ENCODE results near the gene SH2D3A. TPM values are rescaled to one million over a fixed set of nuclear protein-coding genes. Genes with fewer than 3 reads are reported as not detected.

Gene SH2D3A
- 11.4 TPM for total RNA-seq
- polyA plus RNA-seq: 5.5 TPM

GRCh38 chr19:6767357-6768235 is at the start of gene SH2D3A:
TSS of gene SH2D3A (minus strand) at chr19:6767435. CDS start at chr19:6763748, 3,687 bp downstream.
- H3K36me3 ChIP-seq (ENCODE audit: insufficient read depth): no peaks in the 10 kb centered on the region
- peak; percentile 84 for DNase-seq (ENCODE audit: extremely low spot score)
- H3K27ac ChIP-seq (ENCODE audit: low read depth): peak within 1 kb of the TSS; percentile 7
- no peaks in the 10 kb centered on the region for H3K4me1 ChIP-seq (ENCODE audit: insufficient read depth)
- H3K4me3 ChIP-seq (ENCODE audit: low read depth, low read length): peak within 1 kb of the TSS; percentile 30
- WGBS: 2% methylated on average over 47 of the region's 47 CpGs

DNA sequence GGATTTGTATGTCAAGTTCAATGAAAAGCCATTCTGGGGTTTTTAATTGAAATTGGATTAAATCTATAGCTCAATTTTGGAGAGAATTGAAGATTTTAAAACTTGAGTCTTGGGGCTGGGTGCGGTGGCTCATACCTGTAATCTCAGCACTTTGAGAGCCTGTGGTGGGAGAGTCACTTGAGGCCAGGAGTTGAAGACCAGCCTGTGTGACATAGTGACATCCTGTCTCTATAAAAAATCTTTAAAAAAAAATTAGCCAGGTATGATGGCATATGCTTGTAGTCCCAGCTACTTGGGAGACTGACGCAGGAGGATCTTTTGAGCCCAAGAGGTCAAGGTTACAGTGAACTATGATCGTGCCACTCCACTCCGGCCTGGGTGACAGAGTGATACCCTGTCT is 46.4 kb upstream of the SH2D3A start:
- Histone ChIP-seq H3K27ac (ENCODE audit: low read depth) (no peak overlapping the region), H3K36me3 (ENCODE audit: insufficient read depth) (no peaks in the 10 kb centered on the region), H3K4me3 (ENCODE audit: low read depth, low read length) (no peak overlapping the region), H3K4me1 (ENCODE audit: insufficient read depth) (no peaks in the 10 kb centered on the region)
- 76% methylated on average over 4 of the region's 4 CpGs for WGBS
- DNase-seq (ENCODE audit: extremely low spot score): no peak

DNA sequence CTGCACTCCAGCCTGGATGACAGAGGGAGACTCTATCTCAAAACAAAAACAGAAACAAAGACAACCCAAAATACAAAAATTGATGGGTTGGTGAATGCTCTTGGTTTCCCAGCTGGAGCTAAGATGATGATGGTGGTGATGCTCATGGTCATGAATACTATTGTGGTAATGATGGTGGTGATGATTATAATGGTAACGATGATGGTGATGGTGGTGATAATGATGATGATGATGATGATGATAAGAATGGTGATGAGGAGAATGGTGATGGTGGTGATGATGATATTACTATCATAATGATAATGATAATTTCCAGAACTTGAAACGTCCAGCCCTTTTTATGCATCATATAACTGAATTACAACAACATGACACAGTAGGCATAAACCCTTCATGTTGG is 45.4 kb upstream of the SH2D3A start:
- H3K36me3 ChIP-seq (ENCODE audit: insufficient read depth): no peaks in the 10 kb centered on the region
- 88% methylated on average over 2 of the region's 2 CpGs for whole genome bisulfite sequencing
- no peak overlapping the region for H3K27ac ChIP-seq (ENCODE audit: low read depth)
- no peak overlapping the region for H3K4me3 ChIP-seq (ENCODE audit: low read depth, low read length)
- H3K4me1 ChIP-seq (ENCODE audit: insufficient read depth): no peaks in the 10 kb centered on the region
- no peak for DNase-seq (ENCODE audit: extremely low spot score)

DNA sequence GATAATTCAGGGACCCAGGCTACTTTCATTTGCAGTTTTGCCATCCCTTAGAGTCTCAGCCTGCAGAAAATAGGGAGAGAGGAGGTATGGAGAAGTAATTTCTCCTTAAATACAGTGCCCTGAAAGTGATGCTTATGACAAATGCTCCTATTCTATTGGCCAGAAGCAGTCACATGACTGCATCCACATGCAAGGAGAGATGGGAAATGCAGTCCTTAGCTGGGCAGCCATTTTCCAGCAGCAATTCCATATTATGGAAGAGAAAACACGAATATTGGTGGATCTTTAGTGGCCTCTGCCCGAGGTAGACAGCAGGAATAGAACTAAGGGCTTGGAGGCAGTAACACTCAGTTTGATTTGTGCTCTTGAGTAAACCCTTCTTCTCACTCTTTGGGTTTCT is 44.7 kb upstream of the SH2D3A start:
- 32% methylated on average over 2 of the region's 2 CpGs for WGBS
- Histone ChIP-seq H3K36me3 (ENCODE audit: insufficient read depth) (no peaks in the 10 kb centered on the region), H3K4me1 (ENCODE audit: insufficient read depth) (no peaks in the 10 kb centered on the region), H3K27ac (ENCODE audit: low read depth) (no peak overlapping the region), H3K4me3 (ENCODE audit: low read depth, low read length) (no peak overlapping the region)
- no peak for DNase-seq (ENCODE audit: extremely low spot score)

GRCh38 chr19:6811378-6811777 is 44.1 kb upstream of the SH2D3A start:
- WGBS: 86% methylated on average over 3 of the region's 3 CpGs
- H3K36me3 ChIP-seq (ENCODE audit: insufficient read depth): no peaks in the 10 kb centered on the region
- H3K4me3 ChIP-seq (ENCODE audit: low read depth, low read length): no peak overlapping the region
- no peak for DNase-seq (ENCODE audit: extremely low spot score)
- H3K27ac ChIP-seq (ENCODE audit: low read depth): no peak overlapping the region
- no peaks in the 10 kb centered on the region for H3K4me1 ChIP-seq (ENCODE audit: insufficient read depth)

- no peak overlapping the region for H3K4me3 ChIP-seq (ENCODE audit: low read depth, low read length)
- no peaks in the 10 kb centered on the region for H3K36me3 ChIP-seq (ENCODE audit: insufficient read depth)
- no peaks in the 10 kb centered on the region for H3K4me1 ChIP-seq (ENCODE audit: insufficient read depth)
- no peak overlapping the region for H3K27ac ChIP-seq (ENCODE audit: low read depth)
- no peak for DNase-seq (ENCODE audit: extremely low spot score)
- 68% methylated on average over 4 of the region's 4 CpGs for WGBS
Measured at GRCh38 chr19:6809262-6809661, 42.0 kb upstream of the SH2D3A start.

DNA sequence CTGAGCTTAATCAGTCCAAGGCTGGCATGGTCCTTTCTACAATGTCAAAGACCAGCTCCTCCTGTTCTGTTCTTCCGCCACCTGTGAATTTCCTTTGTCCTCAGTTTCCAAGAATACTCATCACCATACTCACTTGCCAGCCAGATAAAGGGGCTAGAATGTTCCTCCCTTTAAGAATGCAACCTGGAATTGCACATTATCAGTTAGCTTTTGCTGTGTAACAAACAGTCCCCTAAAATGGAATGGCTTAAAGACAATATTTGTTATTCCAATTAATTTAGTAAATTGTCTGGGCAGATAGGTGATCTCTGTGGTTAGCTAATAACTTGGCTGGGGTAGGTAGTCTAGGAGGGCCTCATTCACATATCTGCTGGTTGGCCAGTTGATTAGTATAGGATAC is 41.3 kb upstream of the SH2D3A start:
- 95% methylated on average over 1 of the region's 1 CpG for WGBS
- no peaks in the 10 kb centered on the region for H3K36me3 ChIP-seq (ENCODE audit: insufficient read depth)
- H3K27ac ChIP-seq (ENCODE audit: low read depth): no peak overlapping the region
- no peaks in the 10 kb centered on the region for H3K4me1 ChIP-seq (ENCODE audit: insufficient read depth)
- no peak for DNase-seq (ENCODE audit: extremely low spot score)
- H3K4me3 ChIP-seq (ENCODE audit: low read depth, low read length): no peak overlapping the region

GRCh38 chr19:6807291-6807690 is 40.1 kb upstream of the SH2D3A start:
- WGBS: 92% methylated on average over 5 of the region's 5 CpGs
- Histone ChIP-seq H3K36me3 (ENCODE audit: insufficient read depth) (no peaks in the 10 kb centered on the region), H3K27ac (ENCODE audit: low read depth) (no peak overlapping the region), H3K4me1 (ENCODE audit: insufficient read depth) (no peaks in the 10 kb centered on the region), H3K4me3 (ENCODE audit: low read depth, low read length) (no peak overlapping the region)
- DNase-seq (ENCODE audit: extremely low spot score): no peak

- Histone ChIP-seq H3K4me3 (ENCODE audit: low read depth, low read length) (no peak overlapping the region), H3K4me1 (ENCODE audit: insufficient read depth) (no peaks in the 10 kb centered on the region), H3K27ac (ENCODE audit: low read depth) (no peak overlapping the region), H3K36me3 (ENCODE audit: insufficient read depth) (no peaks in the 10 kb centered on the region)
- no peak for DNase-seq (ENCODE audit: extremely low spot score)
- 86% methylated on average over 4 of the region's 4 CpGs for WGBS
Measured at GRCh38 chr19:6806488-6806887, 39.3 kb upstream of the SH2D3A start.

DNA sequence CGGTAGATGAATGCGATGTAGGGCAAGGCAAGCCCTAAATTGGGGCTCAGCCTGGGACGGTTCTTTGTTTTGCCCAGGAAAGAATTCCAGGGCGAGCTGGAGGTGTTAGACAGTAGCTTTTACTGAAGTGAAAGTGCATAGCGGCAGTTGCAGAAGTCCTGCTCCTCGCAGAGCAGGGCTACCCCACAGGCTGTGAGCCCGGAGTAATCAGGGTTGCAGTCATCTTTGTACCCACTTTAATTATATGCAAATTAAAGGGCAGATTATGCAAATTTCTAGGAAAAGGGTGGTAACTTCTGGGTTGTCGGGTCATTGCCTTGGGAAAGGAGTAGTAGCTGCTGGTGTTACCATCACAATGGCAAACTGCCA is 35.8 kb upstream of the SH2D3A start:
- 74% methylated on average over 8 of the region's 8 CpGs for WGBS
- no peaks in the 10 kb centered on the region for H3K4me1 ChIP-seq (ENCODE audit: insufficient read depth)
- H3K4me3 ChIP-seq (ENCODE audit: low read depth, low read length): no peak overlapping the region
- DNase-seq (ENCODE audit: extremely low spot score): no peak
- no peaks in the 10 kb centered on the region for H3K36me3 ChIP-seq (ENCODE audit: insufficient read depth)
- no peak overlapping the region for H3K27ac ChIP-seq (ENCODE audit: low read depth)

- H3K36me3 ChIP-seq (ENCODE audit: insufficient read depth): no peaks in the 10 kb centered on the region
- H3K4me3 ChIP-seq (ENCODE audit: low read depth, low read length): no peak overlapping the region
- H3K27ac ChIP-seq (ENCODE audit: low read depth): no peak overlapping the region
- no peak for DNase-seq (ENCODE audit: extremely low spot score)
- 60% methylated on average over 9 of the region's 9 CpGs for WGBS
- no peaks in the 10 kb centered on the region for H3K4me1 ChIP-seq (ENCODE audit: insufficient read depth)
Measured at GRCh38 chr19:6802336-6803035, 35.3 kb upstream of the SH2D3A start.

GRCh38 chr19:6801485-6802086 is 34.4 kb upstream of the SH2D3A start:
- H3K36me3 ChIP-seq (ENCODE audit: insufficient read depth): no peaks in the 10 kb centered on the region
- H3K4me3 ChIP-seq (ENCODE audit: low read depth, low read length): peak overlapping the region; percentile 18
- H3K4me1 ChIP-seq (ENCODE audit: insufficient read depth): no peaks in the 10 kb centered on the region
- DNase-seq (ENCODE audit: extremely low spot score): peak; percentile 29
- 6% methylated on average over 19 of the region's 19 CpGs for WGBS
- peak overlapping the region; percentile 53 for H3K27ac ChIP-seq (ENCODE audit: low read depth)

DNA sequence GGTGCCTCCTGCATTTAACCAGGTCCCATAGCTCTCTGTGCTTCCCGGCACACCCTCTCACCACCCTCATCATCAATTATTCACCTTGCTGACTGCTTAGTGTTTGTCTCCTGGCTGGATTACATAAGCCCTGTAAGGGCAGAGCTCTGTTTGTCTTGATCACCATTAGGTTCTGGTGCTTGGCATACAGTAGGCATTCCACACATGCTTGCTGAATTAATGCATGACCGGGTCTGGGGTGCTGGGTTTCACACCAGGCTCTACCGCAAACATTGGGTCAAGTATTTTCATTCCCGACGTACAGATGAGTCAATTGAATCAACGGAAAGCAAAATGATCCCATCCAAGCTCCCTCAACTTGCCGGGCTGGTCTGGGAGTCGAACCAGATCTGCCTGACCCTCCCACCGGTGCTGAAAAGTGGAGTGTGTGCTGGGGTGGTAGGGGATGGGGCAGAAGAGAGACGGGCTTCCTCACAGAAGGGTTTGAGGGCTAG is 33.8 kb upstream of the SH2D3A start:
- peak overlapping the region; percentile 53 for H3K27ac ChIP-seq (ENCODE audit: low read depth)
- no peak for DNase-seq (ENCODE audit: extremely low spot score)
- no peaks in the 10 kb centered on the region for H3K4me1 ChIP-seq (ENCODE audit: insufficient read depth)
- no peaks in the 10 kb centered on the region for H3K36me3 ChIP-seq (ENCODE audit: insufficient read depth)
- no peak overlapping the region for H3K4me3 ChIP-seq (ENCODE audit: low read depth, low read length)
- WGBS: 41% methylated on average over 10 of the region's 10 CpGs
